Measurements from ENCODE around the gene THAP7.
"Not testable (repeated sequence)": the region's sequence is repeated elsewhere in the genome, so short reads cannot be mapped to it uniquely, and the experiment has no call there.

THAP7 gene

GRCh38 chr22:21012446-21013407, 10.8 kb upstream of the THAP7 start:
- no peak for DNase-seq (ENCODE audit: low spot score)

- DNase-seq (ENCODE audit: low spot score), result no peak
Measured at GRCh38 chr22:21010426-21011113, 8.7 kb upstream of the THAP7 start.

DNA sequence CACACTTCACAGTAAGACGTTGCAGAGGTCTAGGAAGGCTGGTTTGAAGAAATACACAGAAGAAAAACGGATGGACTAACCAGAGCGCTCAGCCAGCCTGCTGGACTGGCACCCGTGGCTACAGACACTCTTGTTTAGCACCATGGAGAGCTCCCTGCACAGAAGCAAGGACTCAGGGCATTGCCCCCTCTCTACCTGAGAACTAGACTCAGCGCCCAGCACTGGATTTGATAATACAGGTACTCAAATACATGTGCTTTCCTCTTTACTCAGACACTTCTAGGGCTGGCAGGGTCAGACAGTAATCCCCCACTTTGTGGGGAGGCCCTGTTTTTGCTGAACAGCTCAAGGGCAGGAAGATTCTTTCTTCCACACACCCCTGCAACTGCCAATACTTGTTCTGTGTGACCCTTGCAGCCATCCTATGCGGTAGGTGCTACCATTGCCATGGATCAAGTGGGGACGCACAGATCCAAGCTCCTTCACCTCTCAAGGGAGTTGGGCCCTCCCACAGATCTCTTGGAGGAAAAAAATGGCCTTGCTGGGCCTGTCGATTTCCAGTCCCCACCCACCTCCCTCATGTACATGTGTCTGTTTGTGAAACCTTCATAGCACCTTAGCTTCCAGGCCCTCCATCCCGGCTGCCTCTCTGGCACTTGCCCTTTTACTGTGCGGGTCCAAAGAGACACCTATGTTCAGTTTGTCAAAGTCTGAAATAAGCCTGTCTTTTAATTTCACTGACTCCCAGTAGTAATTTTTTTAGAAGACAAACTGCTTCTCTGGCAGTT, 7.9 kb upstream of the THAP7 start:
- no peak for DNase-seq (ENCODE audit: low spot score)

DNA sequence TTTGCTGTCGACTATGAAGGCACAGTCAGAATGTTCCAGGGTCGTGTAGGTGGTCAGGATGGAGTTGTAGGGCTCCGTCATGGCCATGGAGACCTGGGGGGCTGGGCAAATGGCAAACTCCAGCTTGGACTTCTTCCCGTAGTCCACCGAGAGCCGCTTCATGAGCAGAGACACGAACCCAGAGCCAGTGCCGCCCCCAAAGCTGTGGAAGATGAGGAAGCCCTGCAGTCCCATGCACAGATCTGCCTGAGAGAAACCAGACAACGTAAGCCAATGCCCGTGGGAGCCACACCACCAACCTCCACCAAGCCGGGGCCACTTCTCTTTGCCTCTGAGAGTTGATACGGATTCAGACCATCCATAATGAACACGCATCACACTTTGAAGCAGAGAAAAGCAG, 7.3 kb upstream of the THAP7 start:
- not testable (repeated sequence) for DNase-seq (ENCODE audit: low spot score)

DNA sequence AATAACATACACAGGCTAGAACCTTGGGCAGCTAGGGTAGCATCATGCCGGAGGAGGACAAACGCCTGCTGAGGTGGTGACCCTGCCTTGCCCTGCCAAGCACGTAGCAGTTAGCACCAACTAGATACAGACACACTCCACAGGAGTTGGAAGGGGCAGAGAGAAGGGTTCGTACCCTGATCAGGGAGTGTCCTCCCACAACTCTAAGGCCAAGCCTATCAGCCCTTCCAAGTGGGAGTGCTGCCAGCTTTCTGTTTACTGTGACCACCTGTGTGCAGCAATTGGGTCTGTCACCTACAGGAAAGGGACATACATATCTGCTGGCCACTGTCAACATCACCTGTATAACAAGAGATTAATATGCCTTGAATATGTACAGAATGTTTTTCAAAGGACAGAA, 1.9 kb upstream of the THAP7 start:
- DNase-seq (ENCODE audit: low spot score), result no peak

DNA sequence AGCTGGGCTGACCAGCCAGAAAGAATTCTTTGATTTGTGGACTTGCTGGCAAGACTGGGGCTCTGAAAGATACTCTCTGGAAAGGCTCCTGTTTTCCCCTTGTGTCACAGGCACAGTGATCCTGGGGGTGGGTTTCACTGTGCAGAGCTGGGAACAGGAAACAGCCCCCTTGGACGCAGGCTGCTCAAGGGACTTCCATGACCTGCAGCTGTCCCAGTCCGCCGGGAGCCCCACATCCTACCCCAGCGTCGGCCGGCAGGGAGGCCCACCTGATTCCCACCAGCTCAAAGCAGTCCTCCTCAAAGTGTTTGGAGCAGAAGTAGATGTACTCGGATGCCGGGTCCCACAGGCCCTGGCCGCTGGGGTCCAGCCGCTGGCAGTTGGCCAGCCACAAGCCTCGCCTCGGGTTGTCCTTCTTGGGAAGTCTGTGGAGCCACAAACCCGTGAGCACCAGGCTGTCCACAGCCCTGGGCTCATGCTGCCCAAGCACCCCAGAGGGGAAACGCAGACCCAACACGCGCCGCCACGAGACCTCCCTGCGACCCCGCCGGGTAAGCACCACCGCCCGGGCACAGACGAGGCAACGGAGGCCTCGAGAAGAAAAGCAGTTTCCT, 824 bp downstream of the THAP7 start:
- no peak for DNase-seq (ENCODE audit: low spot score)

DNA sequence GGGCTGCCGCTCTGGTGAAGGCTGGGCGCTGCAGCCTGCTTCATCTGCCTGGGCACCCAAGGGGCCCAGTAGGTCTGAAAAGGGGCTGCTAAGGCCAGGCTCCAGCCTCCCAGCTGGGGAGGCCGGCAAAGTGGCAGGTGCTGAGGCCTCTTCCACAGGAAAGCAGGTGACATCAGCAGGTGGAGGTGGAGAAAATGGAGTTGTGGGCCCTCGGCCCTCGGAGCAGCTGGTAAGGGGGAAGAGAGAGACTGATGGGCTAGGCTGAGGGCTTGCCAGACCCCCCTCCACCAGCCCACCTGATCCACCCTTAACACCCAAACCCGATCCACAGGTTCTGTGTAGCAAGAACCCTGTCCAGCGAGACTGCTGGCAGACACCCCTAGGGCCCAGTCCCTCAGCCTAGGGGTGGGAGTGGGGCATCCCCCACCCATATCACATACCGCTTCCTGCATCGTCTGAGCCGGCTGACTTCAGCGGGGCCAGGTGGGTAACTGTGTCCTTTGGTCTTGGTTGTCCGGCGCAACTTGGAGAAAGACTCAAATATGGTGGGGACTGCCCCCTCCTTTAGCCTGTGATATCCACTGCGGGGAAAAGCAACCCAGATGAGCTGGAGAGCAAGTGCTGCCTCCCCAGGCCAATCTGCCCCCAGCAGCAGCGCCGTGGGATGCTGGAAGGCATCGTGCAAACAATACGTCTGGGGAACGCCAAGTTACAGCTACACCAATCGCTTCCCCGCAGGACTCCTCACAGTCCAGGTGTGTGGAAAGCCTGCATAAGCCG, 1.5 kb downstream of the THAP7 start:
- DNase-seq (ENCODE audit: low spot score), result no peak

GRCh38 chr22:20999350-21000206, 2.3 kb downstream of the THAP7 start:
- DNase-seq (ENCODE audit: low spot score), result no peak

DNA sequence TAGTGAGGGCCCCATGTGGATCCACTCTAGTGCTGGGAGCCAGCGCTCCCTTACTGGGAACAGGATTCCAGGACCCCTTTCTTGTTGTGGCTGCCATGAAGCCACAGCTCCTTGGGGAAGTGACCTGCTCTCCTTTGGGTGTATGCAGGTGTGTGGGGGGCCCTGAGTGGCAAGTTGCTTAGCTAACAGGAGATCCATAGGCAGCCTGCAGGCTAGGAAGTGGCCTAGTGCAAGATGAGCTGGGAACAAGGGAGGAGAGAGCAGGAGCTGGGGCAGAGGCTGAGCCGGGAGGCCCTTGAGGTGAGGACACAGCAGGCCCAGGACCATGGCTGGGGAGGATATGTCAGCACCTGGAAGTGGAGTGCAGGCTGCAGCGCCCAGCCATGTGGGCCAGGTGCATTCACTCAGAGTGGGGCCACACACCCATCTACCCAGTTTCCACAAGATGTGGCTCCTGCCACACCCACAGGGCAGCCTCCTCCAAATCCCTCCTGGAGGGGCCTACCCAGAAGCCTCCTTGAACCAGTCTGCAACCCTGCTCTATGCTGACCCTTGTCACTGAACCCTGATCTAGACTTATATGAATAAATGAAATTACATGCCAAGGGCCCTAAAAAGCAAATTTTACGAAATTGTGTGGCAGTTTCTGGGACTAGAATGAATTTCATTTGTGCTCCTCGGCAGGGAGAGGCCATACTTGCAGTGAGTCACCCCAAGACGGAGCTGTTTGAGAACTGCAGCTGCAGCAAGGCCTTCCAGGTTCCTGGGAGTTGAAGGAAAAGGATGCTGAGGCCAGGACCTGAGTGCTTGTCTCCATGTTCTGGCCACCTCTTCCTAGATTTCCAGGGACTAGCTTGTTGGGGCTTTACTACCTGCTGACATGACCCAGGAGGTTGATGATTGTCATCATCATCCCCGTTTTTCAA, 3.2 kb downstream of the THAP7 start:
- DNase-seq (ENCODE audit: low spot score), result no peak

GRCh38 chr22:20997536-20998257, 4.2 kb downstream of the THAP7 start:
- no peak for DNase-seq (ENCODE audit: low spot score)

DNA sequence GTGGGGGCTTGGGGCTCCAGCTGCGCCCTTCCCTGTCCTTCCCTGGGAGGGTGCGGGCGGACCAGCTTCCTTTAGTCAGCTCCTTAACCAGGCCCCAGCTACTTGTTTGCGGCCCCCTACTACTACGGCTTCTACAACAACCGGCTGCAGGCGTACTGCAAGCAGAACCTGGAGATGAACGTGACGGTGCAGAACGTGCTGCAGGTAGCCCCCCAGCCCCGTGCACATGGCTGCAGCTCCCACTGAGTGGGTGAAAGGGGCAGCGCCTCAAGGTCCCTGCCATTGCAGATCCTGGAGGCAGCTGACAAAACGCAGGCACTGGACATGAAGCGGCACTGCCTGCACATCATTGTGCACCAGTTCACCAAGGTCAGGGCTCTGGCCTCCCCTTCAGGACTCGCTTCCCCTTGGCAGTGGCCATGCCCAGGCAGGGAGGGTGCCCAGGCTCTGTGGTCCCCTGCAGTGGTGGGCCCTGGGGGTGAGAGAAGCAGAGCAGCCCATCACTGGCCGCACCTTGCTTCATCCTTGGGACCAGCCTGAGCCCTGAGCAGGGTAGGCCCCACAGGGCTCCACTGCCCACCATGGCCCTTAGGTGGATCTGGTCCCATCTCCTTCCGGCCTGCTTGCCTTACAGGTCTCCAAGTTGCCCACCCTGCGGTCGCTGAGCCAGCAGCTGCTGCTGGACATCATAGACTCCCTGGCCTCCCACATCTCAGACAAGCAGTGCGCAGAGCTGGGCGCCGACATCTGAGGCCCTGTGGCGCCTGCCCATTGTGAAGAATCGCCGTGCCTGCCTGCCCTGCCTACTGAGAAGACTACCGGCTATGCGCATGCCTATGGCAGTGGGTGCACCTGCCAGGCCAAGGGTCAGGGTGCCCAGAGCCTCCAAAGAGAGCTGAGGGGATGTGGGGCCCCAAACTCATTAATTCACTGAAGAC, 5.1 kb downstream of the THAP7 start:
- DNase-seq (ENCODE audit: low spot score), result no peak

DNA sequence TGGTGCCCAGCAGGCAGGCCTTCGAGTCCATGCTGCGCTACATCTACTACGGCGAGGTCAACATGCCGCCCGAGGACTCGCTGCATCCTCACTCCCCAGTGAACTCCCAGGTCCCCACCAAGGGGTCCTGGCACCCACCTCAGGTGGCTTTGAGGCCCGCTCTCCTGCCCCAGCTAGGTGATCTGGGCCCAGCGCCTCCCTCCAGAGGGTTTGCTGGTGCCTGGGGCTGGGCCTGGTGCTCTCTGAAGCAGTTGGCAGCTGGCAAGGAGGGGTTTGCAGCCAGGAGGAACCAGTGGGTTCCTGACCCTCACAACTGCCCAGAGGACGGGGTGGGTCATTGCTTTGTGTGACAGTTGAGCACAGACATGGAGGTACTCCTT, 5.9 kb downstream of the THAP7 start:
- DNase-seq (ENCODE audit: low spot score), result no peak

- no peak for DNase-seq (ENCODE audit: low spot score)
Measured at GRCh38 chr22:20995329-20996030, 6.4 kb downstream of the THAP7 start.

GRCh38 chr22:20994902-20995241, 7.0 kb downstream of the THAP7 start:
- DNase-seq (ENCODE audit: low spot score), result no peak

DNA sequence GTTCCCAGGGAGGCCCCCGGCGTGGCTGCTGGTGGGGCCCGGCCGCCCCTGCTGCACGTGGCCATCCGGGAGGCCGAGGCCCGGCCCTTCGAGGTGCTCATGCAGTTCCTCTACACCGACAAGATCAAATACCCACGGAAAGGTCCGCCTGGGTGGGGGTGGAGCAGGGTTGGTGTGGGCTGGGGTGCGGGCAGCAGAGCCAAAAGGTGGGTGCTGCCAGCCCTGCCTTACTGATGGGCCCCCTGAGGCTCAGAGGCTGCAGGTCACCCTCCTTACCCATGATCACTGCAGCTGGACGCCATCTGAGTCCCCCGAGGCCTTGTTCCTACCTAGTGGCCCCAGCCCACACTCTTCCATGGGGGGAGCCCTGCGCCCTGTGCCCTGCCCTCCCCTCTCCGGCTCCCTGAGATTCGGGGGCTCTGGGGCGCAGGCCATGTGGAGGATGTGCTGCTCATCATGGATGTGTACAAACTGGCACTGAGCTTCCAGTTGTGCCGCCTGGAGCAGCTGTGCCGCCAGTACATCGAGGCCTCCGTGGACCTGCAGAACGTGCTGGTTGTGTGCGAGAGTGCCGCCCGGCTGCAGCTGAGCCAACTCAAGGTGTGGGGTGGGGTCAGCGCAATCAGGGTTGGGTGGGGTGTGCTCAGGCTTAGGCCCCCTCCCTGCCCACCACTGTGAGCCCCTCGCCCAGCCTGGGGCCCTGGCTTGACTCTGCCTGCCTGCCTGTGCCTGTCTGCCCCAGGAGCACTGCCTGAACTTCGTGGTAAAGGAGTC, 7.6 kb downstream of the THAP7 start:
- DNase-seq (ENCODE audit: low spot score), result no peak
